Measurements from ENCODE around the gene GOLPH3.

GRCh38 chr5:32090026-32090754 is 83.9 kb downstream of the GOLPH3 start:
- no peak for TF ChIP-seq CTCF (conservative IDR thresholded peaks at IDR 0.05; ENCODE audit: low read depth in 2 of 2)
- no peak for TF ChIP-seq POLR2AphosphoS5 (IDR thresholded peaks at IDR 0.05; ENCODE audit: low read depth)

Data from GM23338 (cell line).